GM12878 (cell line): ENCODE results near the gene MARVELD1. TPM values are rescaled to one million over a fixed set of nuclear protein-coding genes. Genes with fewer than 3 reads are reported as not detected.
A peak's percentile ranks its signal among the peaks of the same experiment; 100 is the strongest.

Experiments
- ATAC-seq: fragments of 200-7000 bp; cut with Tn5 transposase; 3 replicates; pipeline ENCODE4 v1.9.1; 2020; ENCODE audit warnings: mild to moderate bottlenecking, moderate library complexity
- BruUV-seq: library from RNA; stranded (reverse); fragments of 400-500 nt; replicated peaks from 2 replicates; lab custom pipeline; 2021; lab: Mats Ljungman, UMichigan
- CTCF ChIA-PET: fragments of 300-600 bp; sonication (Branson Sonifier 250); formaldehyde crosslinking; extraction: SDS; loops from one replicate; lab custom pipeline; 2021; ENCODE audit warnings: inconsistent platforms; lab: Yijun Ruan, JAX
- POLR2A ChIA-PET: fragments of 350-600 bp; formaldehyde crosslinking; extraction: SDS; loops from one replicate; lab custom pipeline; 2021; ENCODE audit warnings: inconsistent platforms; lab: Charles Lee
- RAD21 ChIA-PET: fragments of 300-600 bp; sonication (Branson Sonifier 250); formaldehyde crosslinking; loops from one replicate; lab custom pipeline; 2023; ENCODE audit warnings: antibody characterized with exemption; ENCODE audit not compliant: unreplicated experiment; lab: Charles Lee
- SMC1A ChIA-PET: fragments of 300-600 bp; sonication (Branson Sonifier 250); formaldehyde crosslinking; loops from one replicate; lab custom pipeline; 2023; ENCODE audit not compliant: unreplicated experiment, uncharacterized antibody; lab: Charles Lee
- DNase-seq: peaks from one replicate; pipeline ENCODE4 v3.0.0-alpha.2; 2011; ENCODE audit warnings: low read depth, low spot score
- FAIRE-seq: peaks from 3 replicates; lab custom pipeline; 2011; peaks lifted over from hg19 to GRCh38; lab: Jason Lieb, UNC
- H2AFZ ChIP-seq: 2 replicates; pipeline ENCODE4 v1.6.0; 2011; ENCODE audit warnings: low read depth, low read length, control low read depth; ENCODE audit not compliant: control insufficient read depth
- H3K27ac ChIP-seq: 2 replicates; pipeline ENCODE4 v1.5.1; 2011; ENCODE audit warnings: control low read depth; ENCODE audit not compliant: control insufficient read depth, insufficient read depth
- H3K27me3 ChIP-seq, 2 experiments: replicated peaks in 1 of 2; 2 replicates each; pipeline versions ENCODE4 v1.6.0 to v1.6.1; 2011; ENCODE audit warnings: low read length in 1 of 2; ENCODE audit not compliant: control insufficient read depth in 2 of 2, insufficient read depth in 2 of 2
- H3K36me3 ChIP-seq, 2 experiments: 2 replicates each; pipeline ENCODE4 v1.5.1; 2011; ENCODE audit warnings: low read length in 1 of 2; ENCODE audit not compliant: control insufficient read depth in 2 of 2, insufficient read depth in 2 of 2
- H3K4me1 ChIP-seq: 2 replicates; pipeline ENCODE4 v1.6.1; 2011; ENCODE audit warnings: mild to moderate bottlenecking, low read length, moderate library complexity, mixed read lengths; ENCODE audit not compliant: control insufficient read depth, insufficient read depth
- H3K4me2 ChIP-seq: 2 replicates; pipeline ENCODE4 v1.6.0; 2011; ENCODE audit warnings: control low read depth; ENCODE audit not compliant: control insufficient read depth, insufficient read depth
- H3K4me3 ChIP-seq: fragments of 200-600 bp; sonication (generic); 2 replicates; pipeline ENCODE4 v1.5.1; 2016
- H3K79me2 ChIP-seq: 2 replicates; pipeline ENCODE4 v1.6.0; 2011; ENCODE audit warnings: low read length; ENCODE audit not compliant: control insufficient read depth, insufficient read depth
- H3K9ac ChIP-seq: 2 replicates; pipeline ENCODE4 v1.8.0; 2011; ENCODE audit warnings: low read length, control low read depth, mixed read lengths; ENCODE audit not compliant: control insufficient read depth, insufficient read depth
- H3K9me3 ChIP-seq: replicated peaks from 3 replicates; pipeline ENCODE4 v1.5.1; 2011; ENCODE audit warnings: mild to moderate bottlenecking, low read length; ENCODE audit not compliant: control insufficient read depth, insufficient read depth
- H4K20me1 ChIP-seq: 2 replicates; pipeline ENCODE4 v1.6.0; 2011; ENCODE audit not compliant: control insufficient read depth, insufficient read depth
- BHLHE40 ChIP-seq, 2 experiments: fragments of 450-650 bp in 1 of 2; IDR thresholded peaks; 2 replicates each; pipeline ENCODE4 v1.6.1; 2011 to 2017; ENCODE audit warnings: low read depth in 2 of 2, borderline replicate concordance in 1 of 2, improper control_type of control experiment in 1 of 2, low read length in 1 of 2, mild to moderate bottlenecking in 1 of 2
- ESRRA ChIP-seq: IDR thresholded peaks from 2 replicates; pipeline ENCODE4 v1.6.1; 2012; ENCODE audit warnings: mild to moderate bottlenecking, low read length, improper control_type of control experiment
- GATAD2B ChIP-seq: fragments of 450-650 bp; conservative IDR thresholded peaks from 2 replicates; pipeline ENCODE4 v1.6.1; 2017; ENCODE audit warnings: low read depth, mild to moderate bottlenecking, moderate library complexity
- MTA3 ChIP-seq: IDR thresholded peaks from 2 replicates; pipeline ENCODE4 v1.6.1; 2012; ENCODE audit warnings: low read length, inconsistent platforms, borderline replicate concordance
- POLR2A ChIP-seq: IDR thresholded peaks from 2 replicates; pipeline ENCODE4 v1.6.1; 2011; ENCODE audit warnings: low read depth, mild to moderate bottlenecking, low read length
- POU2F2 ChIP-seq: IDR thresholded peaks from 3 replicates; pipeline ENCODE4 v1.6.1; 2011; ENCODE audit warnings: low read depth, mild to moderate bottlenecking, low read length, borderline replicate concordance
- RAD21 ChIP-seq: IDR thresholded peaks from 2 replicates; pipeline ENCODE4 v1.6.1; 2011; ENCODE audit warnings: mild to moderate bottlenecking, low read depth, low read length, moderate library complexity; ENCODE audit not compliant: insufficient read depth
- RELA ChIP-seq: fragments of 450-650 bp; IDR thresholded peaks from 2 replicates; pipeline ENCODE4 v1.8.0; 2014; ENCODE audit warnings: borderline replicate concordance; ENCODE audit not compliant: partially characterized antibody
- SMC3 ChIP-seq: IDR thresholded peaks from 2 replicates; pipeline ENCODE4 v1.6.1; 2011; ENCODE audit warnings: low read length, improper control_type of control experiment, borderline replicate concordance
- SPI1 ChIP-seq: IDR thresholded peaks from 2 replicates; pipeline ENCODE4 v1.6.1; 2011; ENCODE audit warnings: low read depth, mild to moderate bottlenecking, low read length, moderate library complexity, borderline replicate concordance; ENCODE audit not compliant: insufficient read depth
- SREBF1 ChIP-seq: IDR thresholded peaks from 2 replicates; pipeline ENCODE4 v1.6.1; 2012; ENCODE audit warnings: mild to moderate bottlenecking, low read length
- WGBS: methylation state at CpG from one replicate; pipeline ENCODE4 v1.1.6; 2016; ENCODE audit warnings: low lambda C conversion rate; ENCODE audit not compliant: insufficient replicate concordance, insufficient coverage; ENCODE audit errors: missing lambda C conversion rate; 5-methylcytosine and 5-hydroxymethylcytosine counted together
- in situ Hi-C: fragments of 300-500 bp; cut with MboI; formaldehyde crosslinking; loops from 9 replicates; pipeline ENCODE4 v1.14.3; 2018; ENCODE audit warnings: mixed read lengths
- intact Hi-C: fragments of 100-400 bp; cut with micrococcal nuclease; formaldehyde crosslinking; loops from one replicate; pipeline ENCODE4 v1.14.2; 2022; ENCODE audit not compliant: unreplicated experiment
- polyA plus RNA-seq, 11 experiments: library from polyadenylated mRNA; depleted of rRNA in 4 of 11; unstranded in 6 of 11; stranded (reverse) in 5 of 11; fragments of >200 nt; fragmentation: Nextera tagmentation in 4 of 11; fragmentation: Illumina TruSeq in 1 of 11; extraction: Ambion mirVana in 4 of 11; extraction: Trizol in 1 of 11; gene quantifications; 1 replicate in 1 of 11; 2 replicates in 10 of 11; pipeline versions ENCODE4 v1.2.1 to v1.2.3, GENCODE V29; 2011 to 2016; ENCODE audit warnings: inconsistent platforms in 2 of 11, missing spikeins in 2 of 11, low read depth in 1 of 11
- total RNA-seq, 4 experiments: library from RNA; depleted of rRNA in 3 of 4; stranded (reverse); fragments of >200 nt in 3 of 4; fragmentation: Illumina TruSeq in 1 of 4; extraction: Trizol in 1 of 4; gene quantifications; 2 replicates each; pipeline versions ENCODE4 v1.2.1 to v1.2.3, GENCODE V29; 2013 to 2021
- TF ChIP-seq, protein P1 (sequence below), 3 experiments: IDR thresholded peaks in 2 of 3; conservative IDR thresholded peaks in 1 of 3; 2 replicates each; pipeline ENCODE4 v1.5.1; 2011; ENCODE audit warnings: low read depth in 3 of 3, low read length in 3 of 3, mild to moderate bottlenecking in 3 of 3, control low read depth in 2 of 3, moderate library complexity in 2 of 3, inconsistent platforms in 1 of 3, mixed read lengths in 1 of 3; ENCODE audit not compliant: control insufficient read depth in 2 of 3, insufficient read depth in 1 of 3; ENCODE audit errors: extremely low read depth in 1 of 3

MARVELD1 gene
- total and polyA plus RNA-seq, 10 of the 15 experiments (the other 5 are each of a cell fraction or from before 2014, with no cell fraction given) = 0.54 to 8.4 (median 3.2) TPM

DNA sequence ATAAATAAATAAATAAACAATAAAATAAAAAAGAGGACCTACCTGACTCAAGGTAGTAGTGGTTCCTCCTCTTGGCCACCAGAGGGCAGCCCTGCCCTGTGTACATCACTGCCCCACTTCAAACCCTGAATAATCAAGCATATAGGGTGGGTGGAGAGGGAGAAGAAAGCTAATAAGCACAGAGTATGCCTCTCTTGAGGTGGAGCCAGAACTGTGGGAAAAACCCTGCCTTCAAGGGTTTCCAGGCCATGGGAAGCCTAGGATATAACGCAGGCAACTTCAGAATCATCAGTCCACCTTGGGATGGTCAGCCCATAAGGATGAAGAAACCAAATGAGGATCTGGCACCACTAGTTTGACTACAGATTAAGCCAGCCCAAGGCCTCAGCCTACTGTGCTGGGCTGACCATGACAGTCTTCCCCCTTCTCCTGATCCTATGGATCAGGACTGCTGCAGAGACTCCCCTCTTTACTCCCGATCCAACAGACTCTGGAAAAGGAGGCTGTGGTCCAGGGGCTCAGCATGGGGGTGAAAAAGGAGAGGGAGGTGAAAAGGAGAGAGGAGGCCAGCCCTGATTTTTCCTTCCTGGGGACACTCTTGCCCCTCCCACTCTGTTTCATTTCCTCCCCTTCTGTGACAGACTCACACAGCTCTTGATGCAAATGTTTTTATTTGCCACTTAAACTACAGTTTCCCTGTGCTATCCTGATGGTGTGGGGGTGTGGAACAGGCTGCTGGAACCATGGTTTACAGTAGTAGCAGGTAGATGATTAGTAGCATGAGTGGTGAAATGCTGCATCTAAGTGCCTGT, 36.6 kb upstream of the MARVELD1 start:
- H2AFZ ChIP-seq = peak overlapping the region; percentile 21; the same call in 1 of the 2 replicates
- RAD21 ChIA-PET = interaction anchor here (0.7 to 2.1 kb wide), 11 partner anchors 10 to 364 kb away, joined by 3 to 10 read pairs (median 4); partner anchors contain the start of gene AVPI1
- CTCF ChIA-PET = interaction anchor here (0.6 to 6.5 kb wide), 24 partner anchors 9 to 489 kb away, joined by 3 to 60 read pairs (median 3); partner anchors contain the start of genes AVPI1 and ZFYVE27
- POLR2A ChIA-PET = interaction anchor here (0.6 kb wide), 1 partner anchor 75 kb away, joined by 3 read pairs; no protein-coding TSS in a partner anchor
- H3K9me3 ChIP-seq = no peaks in the 10 kb centered on the region
- H3K27me3 ChIP-seq = no peaks in the 10 kb centered on the region
- peaks cover 12% of the 10 kb centered on the region for H3K4me1 ChIP-seq
- TF ChIP-seq SPI1 = 0 out of 2 replicates have a peak, but pooled peaks have one; percentile 48
- no peak for TF ChIP-seq SREBF1
- no peak for TF ChIP-seq GATAD2B
- peak; percentile 20; the same call in 1 of the 2 replicates for TF ChIP-seq POLR2A
- TF ChIP-seq, protein P1, sequence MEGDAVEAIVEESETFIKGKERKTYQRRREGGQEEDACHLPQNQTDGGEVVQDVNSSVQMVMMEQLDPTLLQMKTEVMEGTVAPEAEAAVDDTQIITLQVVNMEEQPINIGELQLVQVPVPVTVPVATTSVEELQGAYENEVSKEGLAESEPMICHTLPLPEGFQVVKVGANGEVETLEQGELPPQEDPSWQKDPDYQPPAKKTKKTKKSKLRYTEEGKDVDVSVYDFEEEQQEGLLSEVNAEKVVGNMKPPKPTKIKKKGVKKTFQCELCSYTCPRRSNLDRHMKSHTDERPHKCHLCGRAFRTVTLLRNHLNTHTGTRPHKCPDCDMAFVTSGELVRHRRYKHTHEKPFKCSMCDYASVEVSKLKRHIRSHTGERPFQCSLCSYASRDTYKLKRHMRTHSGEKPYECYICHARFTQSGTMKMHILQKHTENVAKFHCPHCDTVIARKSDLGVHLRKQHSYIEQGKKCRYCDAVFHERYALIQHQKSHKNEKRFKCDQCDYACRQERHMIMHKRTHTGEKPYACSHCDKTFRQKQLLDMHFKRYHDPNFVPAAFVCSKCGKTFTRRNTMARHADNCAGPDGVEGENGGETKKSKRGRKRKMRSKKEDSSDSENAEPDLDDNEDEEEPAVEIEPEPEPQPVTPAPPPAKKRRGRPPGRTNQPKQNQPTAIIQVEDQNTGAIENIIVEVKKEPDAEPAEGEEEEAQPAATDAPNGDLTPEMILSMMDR (IDR thresholded peaks at IDR 0.05 in 2 of 3, conservative IDR thresholded peaks at IDR 0.05 in 1 of 3; ENCODE audit: control insufficient read depth in 2 of 3, extremely low read depth in 1 of 3, insufficient read depth in 1 of 3, low read depth in 3 of 3, low read length in 3 of 3) = peak; percentile 76 to 80 (median 78)
- peak; percentile 56; the same call in 1 of the 2 replicates for TF ChIP-seq SMC3
- no peak for TF ChIP-seq BHLHE40 (IDR thresholded peaks at IDR 0.05; ENCODE audit: borderline replicate concordance in 1 of 2, low read depth in 2 of 2, low read length in 1 of 2)
- peak; percentile 65; the same call in 1 of the 3 replicates for TF ChIP-seq POU2F2
- peak; percentile 56; the same call in 1 of the 2 replicates for TF ChIP-seq MTA3
- no peak for TF ChIP-seq ESRRA
- TF ChIP-seq RELA = no peak
- TF ChIP-seq RAD21 = peak; percentile 81
- DNase-seq (no peak), ATAC-seq (peak; percentile 95), FAIRE-seq (peak; percentile 84)
- 0 out of 2 replicates have a peak overlapping the region, but pooled peaks have one; percentile 6 for H3K27ac ChIP-seq
- no peak overlapping the region for H3K4me3 ChIP-seq
- no peaks in the 10 kb centered on the region for H4K20me1 ChIP-seq
- SMC1A ChIA-PET = interaction anchor here (0.7 to 4.4 kb wide), 8 partner anchors 10 to 364 kb away, joined by 3 to 19 read pairs (median 6); partner anchors contain the start of gene AVPI1
- in situ Hi-C loops (loop anchor here (5.0 kb wide), 1 partner anchor 55 kb away; no protein-coding TSS in a partner anchor), intact Hi-C loops (loop anchor here (1.0 kb wide), 1 partner anchor 54 kb away; no protein-coding TSS in a partner anchor)
- 74% methylated on average over 2 of the region's 2 CpGs for WGBS
- 0 out of 2 replicates have a peak overlapping the region, but pooled peaks have one; percentile 28 for H3K4me2 ChIP-seq
- no TSS peak for BruUV-seq
- H3K36me3 ChIP-seq = peaks cover 5 to 8% of the 10 kb centered on the region in 2 experiments; a peak in 3 of 4 replicates
- H3K9ac ChIP-seq = no peak overlapping the region
- H3K79me2 ChIP-seq = no peaks in the 10 kb centered on the region
